GM12873 (cell line): ENCODE measurements around the gene POLK.

Source experiments
- TF ChIP-seq, protein P1 (sequence below): IDR thresholded peaks from 2 replicates; pipeline ENCODE4 v1.5.1; 2012; ENCODE audit warnings: low read depth, mild to moderate bottlenecking, moderate library complexity, low read length, control low read depth; ENCODE audit not compliant: insufficient read depth; ENCODE audit errors: missing control alignments

POLK gene

GRCh38 chr5:75622564-75622963, 110.9 kb downstream of the POLK start:
- TF ChIP-seq, protein P1, sequence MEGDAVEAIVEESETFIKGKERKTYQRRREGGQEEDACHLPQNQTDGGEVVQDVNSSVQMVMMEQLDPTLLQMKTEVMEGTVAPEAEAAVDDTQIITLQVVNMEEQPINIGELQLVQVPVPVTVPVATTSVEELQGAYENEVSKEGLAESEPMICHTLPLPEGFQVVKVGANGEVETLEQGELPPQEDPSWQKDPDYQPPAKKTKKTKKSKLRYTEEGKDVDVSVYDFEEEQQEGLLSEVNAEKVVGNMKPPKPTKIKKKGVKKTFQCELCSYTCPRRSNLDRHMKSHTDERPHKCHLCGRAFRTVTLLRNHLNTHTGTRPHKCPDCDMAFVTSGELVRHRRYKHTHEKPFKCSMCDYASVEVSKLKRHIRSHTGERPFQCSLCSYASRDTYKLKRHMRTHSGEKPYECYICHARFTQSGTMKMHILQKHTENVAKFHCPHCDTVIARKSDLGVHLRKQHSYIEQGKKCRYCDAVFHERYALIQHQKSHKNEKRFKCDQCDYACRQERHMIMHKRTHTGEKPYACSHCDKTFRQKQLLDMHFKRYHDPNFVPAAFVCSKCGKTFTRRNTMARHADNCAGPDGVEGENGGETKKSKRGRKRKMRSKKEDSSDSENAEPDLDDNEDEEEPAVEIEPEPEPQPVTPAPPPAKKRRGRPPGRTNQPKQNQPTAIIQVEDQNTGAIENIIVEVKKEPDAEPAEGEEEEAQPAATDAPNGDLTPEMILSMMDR: no peak

DNA sequence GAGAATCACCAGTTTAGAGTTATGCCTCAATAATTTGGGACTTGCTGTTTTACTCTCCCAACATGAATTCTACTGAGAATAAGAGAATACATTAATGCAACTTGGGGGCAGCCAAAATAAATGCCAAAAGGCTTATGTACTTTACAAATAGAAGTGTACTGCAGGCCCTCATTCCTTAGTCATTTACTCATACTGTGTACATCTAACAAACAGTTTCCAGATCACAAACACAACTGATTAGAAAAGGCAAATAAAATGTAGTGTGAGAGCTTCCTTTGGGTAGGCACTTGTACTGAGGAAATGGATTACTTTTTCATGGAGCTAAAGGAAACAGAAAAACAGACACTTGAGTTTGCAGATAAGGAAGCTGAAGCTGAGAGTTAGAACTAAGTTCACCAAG, 112.2 kb downstream of the POLK start:
- TF ChIP-seq, protein P1: no peak

GRCh38 chr5:75626959-75627358, 115.3 kb downstream of the POLK start:
- TF ChIP-seq, protein P1: no peak

- TF ChIP-seq, protein P1: no peak
These were observed 116.1 kb downstream of the POLK start for GRCh38 chr5:75627801-75628200.

DNA sequence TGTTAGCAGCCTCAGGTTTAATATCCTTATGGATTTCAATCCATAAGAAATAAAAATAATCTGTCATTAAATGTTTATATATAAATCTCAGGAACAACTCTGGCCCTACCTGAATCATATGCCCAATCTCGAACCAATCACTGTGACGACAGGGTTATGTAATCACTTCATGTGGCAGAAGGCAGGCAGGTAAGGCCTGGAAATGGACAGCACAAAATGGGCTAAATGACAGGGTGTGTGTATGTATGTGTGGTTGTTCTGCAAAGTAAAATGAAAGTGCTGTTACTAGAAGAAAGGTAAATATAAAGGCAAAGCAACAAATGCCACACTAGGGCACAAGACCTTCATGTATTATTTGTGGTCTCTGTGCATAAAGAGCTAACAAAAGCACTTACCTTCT, 119.2 kb downstream of the POLK start:
- TF ChIP-seq, protein P1: no peak

- TF ChIP-seq, protein P1: no peak
These were observed 120.6 kb downstream of the POLK start for GRCh38 chr5:75632321-75632720.

DNA sequence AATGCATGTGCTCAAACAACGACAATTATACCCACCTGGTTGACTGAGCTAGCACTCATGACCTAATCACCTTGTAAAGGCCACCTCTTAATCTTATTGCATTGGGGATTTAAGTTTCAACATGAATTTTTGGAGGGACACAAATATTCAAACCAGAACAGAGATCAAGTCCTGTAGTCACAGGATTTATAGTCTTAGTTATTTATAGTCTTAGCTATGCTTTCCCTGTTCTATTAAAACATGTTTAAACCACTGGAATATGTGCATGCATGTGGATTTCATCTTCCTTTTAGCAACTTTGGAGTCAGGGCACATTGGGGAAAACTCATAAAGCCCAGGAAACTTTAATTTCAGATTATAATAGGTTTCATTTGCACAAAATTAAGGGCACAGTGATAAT, 126.3 kb downstream of the POLK start:
- TF ChIP-seq, protein P1: no peak
